HepG2 (cell line): Measurements from ENCODE around the gene DHRS12.

Source experiments
- CTCF ChIP-seq: sonication (generic); formaldehyde crosslinking; IDR thresholded peaks from 2 replicates; pipeline ENCODE4 v1.5.0; 2020; ENCODE audit warnings: mild to moderate bottlenecking, missing genetic modification reagents, moderate library complexity
- EZH2 ChIP-seq: conservative IDR thresholded peaks from 2 replicates; pipeline ENCODE4 v1.6.1; 2012; ENCODE audit warnings: mild to moderate bottlenecking, low read depth, low read length, moderate library complexity
- FUBP1 ChIP-seq: sonication (generic); formaldehyde crosslinking; IDR thresholded peaks from 2 replicates; pipeline ENCODE4 v1.5.1; 2020; ENCODE audit warnings: missing genetic modification reagents, mild to moderate bottlenecking, borderline replicate concordance
- KLF11 ChIP-seq: IDR thresholded peaks from 2 replicates; pipeline ENCODE4 v1.6.1; 2016; ENCODE audit warnings: missing compliant biosample characterization
- PBX3 ChIP-seq: sonication (generic); formaldehyde crosslinking; IDR thresholded peaks from 2 replicates; pipeline ENCODE4 v1.8.1; 2023; ENCODE audit warnings: missing genetic modification reagents, inconsistent platforms, borderline replicate concordance
- POLR2A ChIP-seq, 2 experiments: IDR thresholded peaks; 2 replicates each; pipeline ENCODE4 v1.6.1; 2011; ENCODE audit warnings: low read depth in 2 of 2, low read length in 2 of 2, mild to moderate bottlenecking in 1 of 2, moderate library complexity in 1 of 2; ENCODE audit not compliant: insufficient read depth in 1 of 2
- THAP8 ChIP-seq: sonication (generic); formaldehyde crosslinking; IDR thresholded peaks from 2 replicates; pipeline ENCODE4 v1.5.1; 2020; ENCODE audit warnings: missing genetic modification reagents, mild to moderate bottlenecking, borderline replicate concordance
- TSC22D2 ChIP-seq: sonication (generic); formaldehyde crosslinking; IDR thresholded peaks from 2 replicates; pipeline ENCODE4 v1.5.1; 2020; ENCODE audit warnings: missing genetic modification reagents, mild to moderate bottlenecking, borderline replicate concordance
- ZBTB33 ChIP-seq: sonication (generic); formaldehyde crosslinking; IDR thresholded peaks from 2 replicates; pipeline ENCODE4 v1.4.0; 2020; ENCODE audit warnings: missing genetic modification reagents
- ZNF232 ChIP-seq: sonication (generic); formaldehyde crosslinking; IDR thresholded peaks from 2 replicates; pipeline ENCODE4 v1.4.0; 2020; ENCODE audit warnings: missing genetic modification reagents, borderline replicate concordance
- ZNF710 ChIP-seq: sonication (generic); formaldehyde crosslinking; IDR thresholded peaks from 2 replicates; pipeline ENCODE4 v1.5.0; 2020; ENCODE audit warnings: mild to moderate bottlenecking, missing genetic modification reagents, borderline replicate concordance

GRCh38 chr13:51822106-51822815, 18.3 kb upstream of the DHRS12 start:
- no peak for TF ChIP-seq ZNF710 (CRISPR knock-in tag)
- no peak for TF ChIP-seq THAP8 (CRISPR knock-in tag)
- no peak for TF ChIP-seq FUBP1 (CRISPR knock-in tag)
- TF ChIP-seq KLF11, result no peak
- TF ChIP-seq TSC22D2 (CRISPR knock-in tag), result no peak
- no peak for TF ChIP-seq CTCF (CRISPR knock-in tag)
- TF ChIP-seq EZH2, result no peak
- no peak for TF ChIP-seq ZBTB33
- no peak for TF ChIP-seq ZNF232
- no peak for TF ChIP-seq POLR2A (IDR thresholded peaks at IDR 0.05; ENCODE audit: insufficient read depth in 1 of 2, low read depth in 2 of 2, low read length in 2 of 2)
- no peak for TF ChIP-seq PBX3
